ENCODE data around the gene SCFD2. TPM values are rescaled to one million over a fixed set of nuclear protein-coding genes. Genes with fewer than 3 reads are reported as not detected.
A peak's percentile ranks its signal among the peaks of the same experiment; 100 is the strongest.

The SCFD2 gene
- total and polyA plus RNA-seq, 4 donors, result 5.2 to 28.7 (median 16.4) TPM

- Histone ChIP-seq H3K27ac (ENCODE audit: low read depth in 1 of 2, low read length in 1 of 2) (no peak overlapping the region), H3K4me1 (ENCODE audit: control insufficient read depth in 5 of 5, insufficient read depth in 5 of 5, low read length in 5 of 5) (peaks cover 0 to 17% (median 0%) of the 10 kb centered on the region in 5 donors), H3K36me3 (ENCODE audit: control insufficient read depth in 4 of 4, insufficient read depth in 4 of 4, low read length in 4 of 4) (no peaks in the 10 kb centered on the region), H3K9ac (ENCODE audit: insufficient read depth in 1 of 2, low read length in 2 of 2) (no peak overlapping the region), H3K27me3 (ENCODE audit: control insufficient read depth in 3 of 3, insufficient read depth in 3 of 3, low read length in 2 of 3) (no peaks in the 10 kb centered on the region), H3K4me3 (no peak overlapping the region), H3K9me3 (ENCODE audit: control insufficient read depth in 4 of 4, insufficient read depth in 3 of 4, low read length in 3 of 4) (no peaks in the 10 kb centered on the region)
- peak in 1 of 3 donors; percentile 36 for DNase-seq
- no peak for TF ChIP-seq CTCF (IDR thresholded peaks at IDR 0.05; ENCODE audit: control extremely low read depth, extremely low read depth)
- no peak for ATAC-seq (ENCODE audit: insufficient read depth, low FRiP score)
- WGBS, 2 donors, result 83 to 84% methylated on average over 1 of the region's 1 CpG
Measured at GRCh38 chr4:53161787-53162433, 204.0 kb downstream of the SCFD2 start.

GRCh38 chr4:53161051-53161786 lies 204.6 kb downstream of the SCFD2 start:
- no peak overlapping the region for H3K4me3 ChIP-seq
- peaks cover 0 to 23% (median 0%) of the 10 kb centered on the region in 5 donors for H3K4me1 ChIP-seq (ENCODE audit: control insufficient read depth in 5 of 5, insufficient read depth in 5 of 5, low read length in 5 of 5)
- DNase-seq, result peak in 2 of 3 donors; percentile 6 to 50
- no peaks in the 10 kb centered on the region for H3K36me3 ChIP-seq (ENCODE audit: control insufficient read depth in 4 of 4, insufficient read depth in 4 of 4, low read length in 4 of 4)
- H3K9ac ChIP-seq (ENCODE audit: insufficient read depth in 1 of 2, low read length in 2 of 2), result no peak overlapping the region
- ATAC-seq (ENCODE audit: insufficient read depth, low FRiP score), result no peak
- no peak overlapping the region for H3K27ac ChIP-seq (ENCODE audit: low read depth in 1 of 2, low read length in 1 of 2)
- H3K9me3 ChIP-seq (ENCODE audit: control insufficient read depth in 4 of 4, insufficient read depth in 3 of 4, low read length in 3 of 4), result no peaks in the 10 kb centered on the region
- 76 to 84% methylated on average over 5 of the region's 5 CpGs for WGBS, 2 donors
- no peaks in the 10 kb centered on the region for H3K27me3 ChIP-seq (ENCODE audit: control insufficient read depth in 3 of 3, insufficient read depth in 3 of 3, low read length in 2 of 3)
- no peak for TF ChIP-seq CTCF (IDR thresholded peaks at IDR 0.05; ENCODE audit: control extremely low read depth, extremely low read depth)

GRCh38 chr4:53156896-53157295 lies 209.0 kb downstream of the SCFD2 start:
- H3K9ac ChIP-seq (ENCODE audit: insufficient read depth in 1 of 2, low read length in 2 of 2), result no peak overlapping the region
- no peak for ATAC-seq (ENCODE audit: insufficient read depth, low FRiP score)
- WGBS, 2 donors, result 90% methylated on average over 3 of the region's 3 CpGs
- H3K27ac ChIP-seq (ENCODE audit: low read depth in 1 of 2, low read length in 1 of 2), result no peak overlapping the region
- DNase-seq, result no peak
- H3K36me3 ChIP-seq (ENCODE audit: control insufficient read depth in 4 of 4, insufficient read depth in 4 of 4, low read length in 4 of 4), result peaks cover 0 to 3% (median 0%) of the 10 kb centered on the region in 4 donors
- TF ChIP-seq CTCF (IDR thresholded peaks at IDR 0.05; ENCODE audit: control extremely low read depth, extremely low read depth), result no peak
- H3K27me3 ChIP-seq (ENCODE audit: control insufficient read depth in 3 of 3, insufficient read depth in 3 of 3, low read length in 2 of 3), result no peaks in the 10 kb centered on the region
- peaks cover 0 to 3% (median 0%) of the 10 kb centered on the region in 4 donors for H3K9me3 ChIP-seq (ENCODE audit: control insufficient read depth in 4 of 4, insufficient read depth in 3 of 4, low read length in 3 of 4)
- H3K4me1 ChIP-seq (ENCODE audit: control insufficient read depth in 5 of 5, insufficient read depth in 5 of 5, low read length in 5 of 5), result peaks cover 0 to 22% (median 3%) of the 10 kb centered on the region in 5 donors
- H3K4me3 ChIP-seq, result no peak overlapping the region

Data from lung (tissue), 12 donors.